Measurements from ENCODE around the gene UGP2.

GRCh38 chr2:63882395-63883105 is 40.9 kb downstream of the UGP2 start:
- no peak for TF ChIP-seq POLR2A (IDR thresholded peaks at IDR 0.05; ENCODE audit: extremely low read depth, insufficient read length)
- no peak for TF ChIP-seq CTCF (IDR thresholded peaks at IDR 0.05; ENCODE audit: low read depth, low read length)
